A549 treated with AZD2906 at 1 μM for 4 hours (cell line): ENCODE results near the gene ZNF468. TPM values are rescaled to one million over a fixed set of nuclear protein-coding genes. Genes with fewer than 3 reads are reported as not detected.

Experiments used
- total RNA-seq: library from RNA; stranded (reverse); fragments of 200-300 nt; extraction: Qiagen RNA extraction; gene quantifications from 5 replicates; pipeline ENCODE4 v1.2.3, GENCODE V29; 2022

Gene ZNF468
- total RNA-seq, result 0.31 to 0.78 TPM (median 0.45 TPM) in 5 replicates

DNA sequence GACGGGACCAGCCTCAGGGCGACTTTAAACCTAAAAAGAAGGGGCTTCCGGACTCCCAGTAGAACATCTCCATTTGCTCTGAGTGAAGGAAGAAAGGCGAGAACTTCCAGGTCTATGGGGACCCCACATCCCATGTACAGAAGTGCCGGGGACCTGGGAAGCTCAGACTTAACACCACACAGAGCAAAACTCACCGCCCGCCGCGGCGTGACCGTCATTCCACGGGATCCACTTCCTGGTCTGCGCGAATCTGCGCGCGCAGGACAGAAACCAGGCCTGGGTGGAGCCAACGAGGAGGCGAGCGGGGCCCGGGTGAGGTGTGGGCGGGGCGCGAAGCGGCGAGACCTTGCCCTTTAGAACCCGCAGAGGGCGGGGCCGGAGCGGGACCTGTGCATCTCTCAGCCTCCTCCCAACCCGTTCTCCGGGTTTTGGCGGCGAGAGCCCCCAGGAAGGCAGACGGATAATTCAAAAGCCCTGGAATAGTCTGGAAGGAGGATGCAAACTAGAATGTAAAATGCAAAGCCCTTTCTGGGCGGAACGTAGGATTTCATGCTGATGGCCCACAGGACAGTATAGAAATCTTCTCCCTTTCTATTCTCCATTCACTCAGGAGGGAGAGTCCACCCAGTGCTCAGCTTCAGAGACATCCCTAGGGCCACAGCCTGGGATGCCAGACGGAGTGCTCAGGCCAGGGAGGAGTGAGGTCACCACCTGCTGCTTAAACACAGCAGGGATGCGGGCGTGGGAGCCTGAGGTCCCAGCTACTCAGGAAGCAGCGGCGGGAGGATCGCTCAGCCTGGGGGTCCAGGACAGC lies at the start of gene ZNF468:
TSS of gene ZNF468 (minus strand) at position 242 of the 814 bp plus-strand sequence. CDS start 3,347 bp downstream, outside the sequence.

DNA sequence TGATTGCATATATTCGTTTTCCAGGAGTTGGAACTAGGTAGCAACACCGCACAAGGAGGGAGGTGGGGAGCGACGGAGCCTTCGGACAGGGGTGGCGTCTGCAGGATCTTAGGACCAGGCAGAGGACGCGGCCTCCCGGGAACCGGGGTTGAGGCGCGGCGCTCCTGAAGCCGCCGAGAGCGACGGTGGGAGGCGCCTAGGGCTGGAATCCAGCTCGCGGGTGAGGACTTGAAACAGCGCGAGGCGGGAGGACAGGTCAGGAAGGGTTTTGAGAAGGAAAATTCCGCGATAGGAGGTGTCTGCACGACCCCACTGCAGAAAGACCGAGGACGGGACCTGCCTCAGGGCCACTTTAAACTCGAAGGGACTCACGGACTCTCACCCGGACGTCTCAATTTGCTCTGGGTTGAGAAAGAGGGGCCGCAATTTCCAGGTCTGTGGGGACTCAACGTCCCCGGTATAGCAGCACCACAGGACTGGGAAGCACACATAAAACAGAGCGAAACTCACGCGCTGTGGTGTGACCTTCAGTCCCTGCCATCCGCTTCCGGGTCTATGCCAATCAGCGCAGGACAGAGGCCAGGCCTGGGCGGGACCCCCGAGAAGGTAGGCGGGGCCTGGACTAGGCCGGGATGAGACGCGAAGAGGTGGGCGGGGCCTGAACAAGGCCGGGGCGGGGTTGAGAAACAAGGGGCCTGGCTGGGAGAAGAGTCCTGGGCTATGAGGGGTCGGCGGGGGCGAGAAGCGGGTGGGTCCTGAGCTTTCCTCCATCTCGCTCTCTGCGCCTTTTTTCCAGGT lies 39.9 kb upstream of the ZNF468 start, which contains the start of gene ZNF320:
TSS of gene ZNF320 (minus strand) at position 498 of the 798 bp plus-strand sequence. CDS start 7,380 bp downstream, outside the sequence.

DNA sequence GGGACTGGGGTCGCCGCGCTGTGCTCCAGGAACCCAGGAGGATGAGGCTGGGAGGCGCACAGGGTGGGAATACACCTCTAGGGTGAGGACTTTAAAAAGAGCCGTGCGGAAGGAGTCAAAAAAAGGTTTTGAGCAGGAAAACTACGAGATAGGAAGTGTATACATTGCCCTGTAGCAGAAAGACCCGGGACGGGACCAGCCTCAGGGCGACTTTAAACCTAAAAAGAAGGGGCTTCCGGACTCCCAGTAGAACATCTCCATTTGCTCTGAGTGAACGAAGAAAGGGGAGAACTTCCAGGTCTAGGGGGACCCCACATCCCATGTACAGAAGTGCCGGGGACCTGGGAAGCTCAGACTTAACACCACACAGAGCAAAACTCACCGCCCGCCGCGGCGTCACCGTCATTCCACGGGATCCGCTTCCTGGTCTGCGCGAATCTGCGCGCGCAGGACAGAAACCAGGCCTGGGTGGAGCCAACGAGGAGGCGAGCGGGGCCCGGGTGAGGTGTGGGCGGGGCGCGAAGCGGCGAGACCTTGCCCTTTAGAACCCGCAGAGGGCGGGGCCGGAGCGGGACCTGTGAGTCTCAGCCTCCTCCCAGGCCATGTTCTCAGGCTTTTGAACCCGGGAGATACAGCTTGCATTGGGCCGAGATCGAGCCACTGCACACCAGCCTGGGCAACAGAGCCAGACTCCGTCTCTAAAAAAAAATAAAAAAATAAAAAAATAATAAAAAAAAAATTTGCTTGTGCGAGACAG lies 36.0 kb downstream of the ZNF468 start, which contains the start of gene ZNF28:
TSS of gene ZNF28 (minus strand) at position 430 of the 757 bp plus-strand sequence. CDS start 3,675 bp downstream, outside the sequence.

Other genes with a start within 250 kb of the ZNF468 start
- 0.03 to 0.11 TPM (median 0.07 TPM) in 5 replicates for gene ZNF83, start 219.3 kb downstream of the ZNF468 start, total RNA-seq
- 2.3 to 3.5 TPM (median 3.2 TPM) in 5 replicates for gene ZNF611, start 122.6 kb downstream of the ZNF468 start, total RNA-seq
- gene ZNF600, start 70.8 kb downstream of the ZNF468 start, total RNA-seq, result 0.07 to 0.27 TPM (median 0.17 TPM) in 5 replicates
- gene ZNF28, start 36.0 kb downstream of the ZNF468 start, total RNA-seq, result 0.45 to 2.1 TPM (median 1.1 TPM) in 5 replicates
- not detected in 5 replicates for gene ZNF320, start 40.0 kb upstream of the ZNF468 start, total RNA-seq
- 0.05 TPM in 1 of 5 replicates, not detected in the others for gene ZNF888, start 65.8 kb upstream of the ZNF468 start, total RNA-seq
- gene ZNF816, start 105.3 kb upstream of the ZNF468 start, total RNA-seq, result 0.04 to 0.10 TPM (median 0.06 TPM) in 4 of 5 replicates, not detected in the other
- gene ERVV-1, start 156.3 kb upstream of the ZNF468 start, total RNA-seq, result 0.03 TPM in 1 of 5 replicates, not detected in the others
- not detected in 5 replicates for gene ERVV-2, start 187.1 kb upstream of the ZNF468 start, total RNA-seq
- 6.6 to 9.2 TPM (median 6.9 TPM) in 5 replicates for gene ZNF160, start 245.8 kb upstream of the ZNF468 start, total RNA-seq